NB4 (cell line): Measurements from ENCODE around the gene TCF12.

ENCODE experiments used
- MYC ChIP-seq: IDR thresholded peaks from 2 replicates; pipeline ENCODE4 v1.6.1; 2011; ENCODE audit warnings: low read depth, low read length
- POLR2A ChIP-seq: IDR thresholded peaks from 2 replicates; pipeline ENCODE4 v1.6.1; 2011; ENCODE audit warnings: mild to moderate bottlenecking; ENCODE audit not compliant: insufficient read length; ENCODE audit errors: extremely low read depth
- TF ChIP-seq, protein P1 (sequence below): IDR thresholded peaks from one replicate; pipeline ENCODE4 v1.5.1; 2012; ENCODE audit warnings: low read depth, low read length
- TF ChIP-seq, protein P2 (sequence below): IDR thresholded peaks from 2 replicates; pipeline ENCODE4 v1.6.1; 2011; ENCODE audit warnings: low read depth, low read length

DNA sequence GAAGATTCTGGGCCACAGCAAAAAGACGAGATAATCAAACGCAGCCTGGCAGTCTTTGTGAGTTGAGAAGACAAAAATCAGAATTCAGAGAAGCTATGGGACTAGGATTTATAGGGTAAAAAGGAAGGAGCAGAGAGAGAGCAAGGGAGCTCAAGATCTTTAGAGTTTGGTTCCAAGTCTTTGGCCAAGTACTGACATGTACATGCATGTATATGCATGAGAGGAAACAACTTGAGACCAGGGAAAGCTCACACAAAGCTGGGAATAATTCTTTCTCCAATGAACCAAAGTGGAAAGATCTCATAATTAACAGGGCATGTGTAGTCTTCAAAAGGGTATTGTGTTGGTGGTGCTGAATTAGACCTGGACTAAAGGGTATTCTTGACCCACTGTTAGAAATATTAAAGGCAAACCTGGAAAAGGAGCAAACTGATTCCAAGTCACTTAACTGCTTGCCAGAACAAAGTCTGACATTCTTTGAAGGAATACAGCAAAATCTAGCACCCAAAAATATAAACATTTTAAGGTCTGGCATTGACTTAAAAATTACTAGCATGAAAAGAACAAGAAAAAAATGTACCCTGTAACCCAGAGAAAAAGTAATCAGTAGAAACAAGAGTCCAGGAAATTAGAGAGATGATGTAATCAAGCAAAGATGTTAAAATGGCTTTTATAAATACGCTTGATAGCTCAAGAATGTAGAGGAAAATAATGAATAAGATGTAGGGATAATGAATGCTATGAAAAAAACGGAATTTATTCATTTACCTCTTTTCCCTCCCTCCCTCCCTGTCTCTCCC, 231.8 kb downstream of the TCF12 start:
- TF ChIP-seq, protein P1, sequence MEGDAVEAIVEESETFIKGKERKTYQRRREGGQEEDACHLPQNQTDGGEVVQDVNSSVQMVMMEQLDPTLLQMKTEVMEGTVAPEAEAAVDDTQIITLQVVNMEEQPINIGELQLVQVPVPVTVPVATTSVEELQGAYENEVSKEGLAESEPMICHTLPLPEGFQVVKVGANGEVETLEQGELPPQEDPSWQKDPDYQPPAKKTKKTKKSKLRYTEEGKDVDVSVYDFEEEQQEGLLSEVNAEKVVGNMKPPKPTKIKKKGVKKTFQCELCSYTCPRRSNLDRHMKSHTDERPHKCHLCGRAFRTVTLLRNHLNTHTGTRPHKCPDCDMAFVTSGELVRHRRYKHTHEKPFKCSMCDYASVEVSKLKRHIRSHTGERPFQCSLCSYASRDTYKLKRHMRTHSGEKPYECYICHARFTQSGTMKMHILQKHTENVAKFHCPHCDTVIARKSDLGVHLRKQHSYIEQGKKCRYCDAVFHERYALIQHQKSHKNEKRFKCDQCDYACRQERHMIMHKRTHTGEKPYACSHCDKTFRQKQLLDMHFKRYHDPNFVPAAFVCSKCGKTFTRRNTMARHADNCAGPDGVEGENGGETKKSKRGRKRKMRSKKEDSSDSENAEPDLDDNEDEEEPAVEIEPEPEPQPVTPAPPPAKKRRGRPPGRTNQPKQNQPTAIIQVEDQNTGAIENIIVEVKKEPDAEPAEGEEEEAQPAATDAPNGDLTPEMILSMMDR, result no peak
- TF ChIP-seq POLR2A, result no peak
- TF ChIP-seq, protein P2, sequence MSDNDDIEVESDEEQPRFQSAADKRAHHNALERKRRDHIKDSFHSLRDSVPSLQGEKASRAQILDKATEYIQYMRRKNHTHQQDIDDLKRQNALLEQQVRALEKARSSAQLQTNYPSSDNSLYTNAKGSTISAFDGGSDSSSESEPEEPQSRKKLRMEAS, result no peak
- no peak for TF ChIP-seq MYC
